Esophagus muscularis mucosa (tissue), 4 donors: ENCODE data around the gene ELF2. TPM values are rescaled to one million over a fixed set of nuclear protein-coding genes. Genes with fewer than 3 reads are reported as not detected.
"Not testable (repeated sequence)": the region's sequence is repeated elsewhere in the genome, so short reads cannot be mapped to it uniquely, and the experiment has no call there.

Source experiments
- DNase-seq: peaks from one replicate; pipeline ENCODE4 v3.0.0-alpha.2; 2017; ENCODE audit errors: extremely low spot score
- H3K27ac ChIP-seq, 4 donors: fragments of 200-600 bp; sonication (generic); replicated peaks in 1 of 4; 1 replicate in 3 of 4; 2 replicates in 1 of 4; pipeline ENCODE4 v1.5.1; 2016 to 2019; ENCODE audit warnings: mild to moderate bottlenecking in 1 of 4
- H3K27me3 ChIP-seq, 4 donors: fragments of 200-600 bp; sonication (generic); one replicate each; pipeline versions ENCODE4 v1.5.1 to v1.6.0; 2016 to 2019
- H3K36me3 ChIP-seq, 4 donors: fragments of 200-600 bp; sonication (generic); one replicate each; pipeline ENCODE4 v1.5.1; 2016 to 2019
- H3K4me1 ChIP-seq, 4 donors: fragments of 200-600 bp; sonication (generic); one replicate each; pipeline ENCODE4 v1.5.1; 2016 to 2019
- H3K4me3 ChIP-seq, 4 donors: fragments of 200-600 bp; sonication (generic); 1 replicate in 2 of 4; 2 replicates in 2 of 4; pipeline ENCODE4 v1.5.1; 2016 to 2019; ENCODE audit warnings: mild to moderate bottlenecking in 4 of 4, moderate library complexity in 1 of 4
- H3K9me3 ChIP-seq, 4 donors: fragments of 200-600 bp; sonication (generic); 1 replicate in 3 of 4; 2 replicates in 1 of 4; pipeline ENCODE4 v1.5.1; 2016 to 2019
- EP300 ChIP-seq: sonication (generic); formaldehyde crosslinking; IDR thresholded peaks from one replicate; pipeline ENCODE4 v1.6.1; 2017; ENCODE audit warnings: antibody characterized with exemption
- POLR2A ChIP-seq: fragments of 450-650 bp; IDR thresholded peaks from one replicate; pipeline ENCODE4 v1.6.1; 2017; ENCODE audit warnings: antibody characterized with exemption, moderate library complexity, mild to moderate bottlenecking, low read depth
- POLR2AphosphoS5 ChIP-seq, 2 donors: sonication (generic); formaldehyde crosslinking; IDR thresholded peaks; one replicate each; pipeline ENCODE4 v1.6.1; 2017; ENCODE audit warnings: antibody characterized with exemption in 2 of 2
- WGBS: methylation state at CpG from one replicate; pipeline ENCODE4 v1.1.5; 2018; 5-methylcytosine and 5-hydroxymethylcytosine counted together
- intact Hi-C: fragments of 100-400 bp; cut with DNase I; formaldehyde crosslinking; loops from one replicate; pipeline ENCODE4 v1.15.1; 2023
- total RNA-seq, 4 donors: library from RNA; depleted of rRNA; stranded (reverse); fragments of >200 nt; gene quantifications; one replicate each; pipeline versions ENCODE4 v1.1.0 to v1.2.1, GENCODE V29; 2016
- TF ChIP-seq, protein P1 (sequence below), 3 experiments: fragments of 200-600 bp in 2 of 3; fragments of 450-650 bp in 1 of 3; sonication (generic) in 2 of 3; IDR thresholded peaks; one replicate each; pipeline ENCODE4 v1.5.1; 2017 to 2019; ENCODE audit warnings: antibody characterized with exemption in 3 of 3, mild to moderate bottlenecking in 2 of 3, moderate library complexity in 1 of 3

The ELF2 gene
- total RNA-seq, 4 donors from 2014 or later: 52.3 to 68.5 (median 60.7) TPM

DNA sequence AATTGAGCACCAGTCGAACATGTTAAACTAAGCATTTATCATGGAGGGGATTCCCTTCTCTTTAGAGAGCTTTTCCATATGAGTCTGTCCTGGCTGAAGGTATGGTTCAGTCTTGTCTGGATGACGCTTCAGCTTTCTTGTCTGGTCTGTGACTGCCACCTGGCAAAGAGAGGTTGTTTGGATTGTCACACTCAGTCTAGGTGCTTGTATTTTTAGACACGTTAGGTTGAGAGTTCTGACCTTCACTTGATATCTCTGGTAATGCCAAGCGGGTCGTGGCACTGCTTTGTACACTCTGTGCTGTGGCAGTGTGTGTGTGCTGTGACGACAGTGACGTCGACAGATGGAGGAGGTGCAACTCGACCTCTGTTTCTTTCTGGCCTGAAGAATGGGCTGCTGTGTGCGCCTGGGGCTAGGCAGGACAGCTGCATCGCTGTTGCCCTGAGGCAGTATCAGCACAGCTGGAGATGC, 148.8 kb downstream of the ELF2 start:
- H3K9me3 ChIP-seq: no peaks in the 10 kb centered on the region
- TF ChIP-seq POLR2A (no peak), POLR2AphosphoS5 (IDR thresholded peaks at IDR 0.05) (peak in 1 of 2 donors; percentile 13)
- no peak overlapping the region for H3K4me3 ChIP-seq
- H3K27ac ChIP-seq: no peak overlapping the region
- WGBS: 60% methylated on average over 11 of the region's 11 CpGs
- H3K27me3 ChIP-seq: no peaks in the 10 kb centered on the region
- intact Hi-C loops: loop anchor here (5.0 kb wide), 1 partner anchor 269 kb away; no protein-coding TSS in a partner anchor
- no peaks in the 10 kb centered on the region for H3K36me3 ChIP-seq
- peaks cover 3 to 35% (median 13%) of the 10 kb centered on the region in 4 donors for H3K4me1 ChIP-seq
- no peak for DNase-seq

DNA sequence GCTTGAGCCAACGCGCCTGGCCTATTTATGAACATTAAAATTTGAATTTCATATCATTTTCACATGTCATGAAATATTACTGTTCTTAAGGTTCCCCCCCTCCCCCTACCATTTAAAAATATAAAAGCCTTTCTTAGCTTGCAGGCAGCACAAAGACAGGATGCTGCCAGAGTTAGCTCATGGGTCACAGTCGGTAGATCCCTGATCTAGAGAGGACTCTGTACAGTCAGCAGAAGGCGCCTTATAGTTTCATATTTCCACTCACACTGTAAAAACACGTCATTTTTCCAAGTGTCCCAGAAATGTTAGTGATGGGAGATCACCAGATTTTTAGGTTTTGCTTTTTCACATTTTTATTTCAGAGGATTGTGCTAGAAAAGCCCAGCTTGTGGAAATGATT, 149.2 kb downstream of the ELF2 start:
- H3K36me3 ChIP-seq: no peaks in the 10 kb centered on the region
- H3K4me3 ChIP-seq: no peak overlapping the region
- TF ChIP-seq POLR2AphosphoS5 (IDR thresholded peaks at IDR 0.05) (no peak), POLR2A (no peak), EP300 (no peak)
- TF ChIP-seq, protein P1, sequence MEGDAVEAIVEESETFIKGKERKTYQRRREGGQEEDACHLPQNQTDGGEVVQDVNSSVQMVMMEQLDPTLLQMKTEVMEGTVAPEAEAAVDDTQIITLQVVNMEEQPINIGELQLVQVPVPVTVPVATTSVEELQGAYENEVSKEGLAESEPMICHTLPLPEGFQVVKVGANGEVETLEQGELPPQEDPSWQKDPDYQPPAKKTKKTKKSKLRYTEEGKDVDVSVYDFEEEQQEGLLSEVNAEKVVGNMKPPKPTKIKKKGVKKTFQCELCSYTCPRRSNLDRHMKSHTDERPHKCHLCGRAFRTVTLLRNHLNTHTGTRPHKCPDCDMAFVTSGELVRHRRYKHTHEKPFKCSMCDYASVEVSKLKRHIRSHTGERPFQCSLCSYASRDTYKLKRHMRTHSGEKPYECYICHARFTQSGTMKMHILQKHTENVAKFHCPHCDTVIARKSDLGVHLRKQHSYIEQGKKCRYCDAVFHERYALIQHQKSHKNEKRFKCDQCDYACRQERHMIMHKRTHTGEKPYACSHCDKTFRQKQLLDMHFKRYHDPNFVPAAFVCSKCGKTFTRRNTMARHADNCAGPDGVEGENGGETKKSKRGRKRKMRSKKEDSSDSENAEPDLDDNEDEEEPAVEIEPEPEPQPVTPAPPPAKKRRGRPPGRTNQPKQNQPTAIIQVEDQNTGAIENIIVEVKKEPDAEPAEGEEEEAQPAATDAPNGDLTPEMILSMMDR (IDR thresholded peaks at IDR 0.05): no peak
- peaks cover 3 to 31% (median 13%) of the 10 kb centered on the region in 4 donors for H3K4me1 ChIP-seq
- intact Hi-C loops: loop anchor here (5.0 kb wide), 1 partner anchor 270 kb away; no protein-coding TSS in a partner anchor
- no peaks in the 10 kb centered on the region for H3K9me3 ChIP-seq
- 79% methylated on average over 5 of the region's 5 CpGs for whole genome bisulfite sequencing
- no peak overlapping the region for H3K27ac ChIP-seq
- DNase-seq: no peak
- no peaks in the 10 kb centered on the region for H3K27me3 ChIP-seq

DNA sequence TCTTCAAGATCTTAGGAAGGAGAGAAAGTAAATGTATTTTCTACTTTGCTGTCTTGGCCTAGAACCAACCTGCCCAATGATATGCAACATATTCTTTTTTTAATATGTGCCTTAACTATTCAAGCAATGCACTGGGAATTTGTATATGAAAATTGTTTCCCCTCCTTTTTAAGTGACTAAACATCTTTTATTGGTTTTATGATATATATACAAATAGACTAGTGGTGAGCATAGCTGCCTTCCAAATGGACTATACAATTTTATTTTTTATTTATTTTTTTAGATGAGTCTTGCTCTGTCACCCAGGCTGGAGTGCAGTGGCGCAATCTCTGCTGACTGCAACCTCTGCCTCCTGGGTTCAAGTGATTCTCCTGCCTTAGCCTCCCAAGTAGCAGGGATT, 151.2 kb downstream of the ELF2 start:
- H3K36me3 ChIP-seq: no peaks in the 10 kb centered on the region
- no peak overlapping the region for H3K4me3 ChIP-seq
- H3K27me3 ChIP-seq: no peaks in the 10 kb centered on the region
- H3K4me1 ChIP-seq: peaks cover 2 to 15% (median 2%) of the 10 kb centered on the region in 4 donors
- DNase-seq: no peak
- intact Hi-C loops: loop anchor here (5.0 kb wide), 1 partner anchor 271 kb away; no protein-coding TSS in a partner anchor
- H3K27ac ChIP-seq: no peak overlapping the region
- TF ChIP-seq EP300: no peak
- no peak for TF ChIP-seq POLR2AphosphoS5 (IDR thresholded peaks at IDR 0.05)
- TF ChIP-seq, protein P1 (IDR thresholded peaks at IDR 0.05): no peak
- no peak for TF ChIP-seq POLR2A
- H3K9me3 ChIP-seq: no peaks in the 10 kb centered on the region
- WGBS: 100% methylated on average over 1 of the region's 1 CpG

DNA sequence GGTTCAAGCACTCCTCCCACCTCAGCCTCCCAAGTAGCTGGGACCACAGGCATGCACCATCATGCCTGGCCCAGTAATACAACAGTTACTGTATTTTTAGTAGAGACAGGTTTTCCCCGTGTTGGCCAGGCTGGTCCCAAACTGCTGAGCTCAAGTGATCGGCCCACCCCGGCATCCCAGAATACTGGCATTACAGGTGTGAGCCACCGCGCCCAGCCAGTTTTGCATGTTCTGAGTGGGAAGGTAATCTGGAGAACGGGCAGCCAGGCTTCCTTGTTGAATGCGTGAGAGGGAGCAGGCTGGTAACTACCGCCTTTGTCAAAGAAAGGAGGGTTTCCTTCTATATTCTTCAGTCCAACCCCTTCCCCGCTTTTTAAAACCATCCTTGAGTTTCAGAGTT, 152.3 kb downstream of the ELF2 start:
- H3K9me3 ChIP-seq: no peaks in the 10 kb centered on the region
- H3K4me1 ChIP-seq: peaks cover 0 to 8% (median 2%) of the 10 kb centered on the region in 4 donors
- H3K27ac ChIP-seq: no peak overlapping the region
- intact Hi-C loops: loop anchor here (5.0 kb wide), 1 partner anchor 273 kb away; no protein-coding TSS in a partner anchor
- no peak for DNase-seq
- WGBS: 98% methylated on average over 9 of the region's 9 CpGs
- TF ChIP-seq POLR2AphosphoS5 (IDR thresholded peaks at IDR 0.05): no peak
- TF ChIP-seq, protein P1 (IDR thresholded peaks at IDR 0.05): no peak
- no peak for TF ChIP-seq EP300
- no peak for TF ChIP-seq POLR2A
- H3K4me3 ChIP-seq: no peak overlapping the region
- H3K36me3 ChIP-seq: no peaks in the 10 kb centered on the region
- no peaks in the 10 kb centered on the region for H3K27me3 ChIP-seq

DNA sequence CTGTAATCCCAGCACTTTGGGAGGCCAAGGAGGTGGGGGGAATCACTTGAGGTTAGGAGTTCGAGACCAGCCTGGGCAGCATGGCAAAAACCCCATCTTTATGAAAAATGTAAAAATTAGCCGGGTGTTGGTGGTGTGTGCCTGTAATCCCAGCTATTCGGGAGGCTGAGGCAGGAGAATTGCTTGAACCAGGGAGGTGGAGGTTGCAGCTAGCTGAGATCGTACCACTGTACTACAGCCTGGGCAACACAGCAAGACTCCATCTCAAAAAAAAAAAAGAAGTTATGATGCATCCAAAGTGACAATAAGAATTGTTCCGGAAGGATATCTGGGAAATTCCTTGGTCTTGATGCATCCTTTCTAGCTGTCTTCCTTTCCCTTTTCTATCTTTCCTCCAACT, 154.2 kb downstream of the ELF2 start:
- 96% methylated on average over 5 of the region's 5 CpGs for whole genome bisulfite sequencing
- intact Hi-C loops: no loop called here
- H3K4me3 ChIP-seq: no peak overlapping the region
- TF ChIP-seq POLR2A (no peak), EP300 (no peak), POLR2AphosphoS5 (IDR thresholded peaks at IDR 0.05) (no peak)
- TF ChIP-seq, protein P1 (IDR thresholded peaks at IDR 0.05): no peak
- no peaks in the 10 kb centered on the region for H3K36me3 ChIP-seq
- H3K9me3 ChIP-seq: no peaks in the 10 kb centered on the region
- no peak for DNase-seq
- H3K27ac ChIP-seq: no peak overlapping the region
- peaks cover 0 to 14% (median 5%) of the 10 kb centered on the region in 4 donors for H3K4me1 ChIP-seq
- H3K27me3 ChIP-seq: no peaks in the 10 kb centered on the region

DNA sequence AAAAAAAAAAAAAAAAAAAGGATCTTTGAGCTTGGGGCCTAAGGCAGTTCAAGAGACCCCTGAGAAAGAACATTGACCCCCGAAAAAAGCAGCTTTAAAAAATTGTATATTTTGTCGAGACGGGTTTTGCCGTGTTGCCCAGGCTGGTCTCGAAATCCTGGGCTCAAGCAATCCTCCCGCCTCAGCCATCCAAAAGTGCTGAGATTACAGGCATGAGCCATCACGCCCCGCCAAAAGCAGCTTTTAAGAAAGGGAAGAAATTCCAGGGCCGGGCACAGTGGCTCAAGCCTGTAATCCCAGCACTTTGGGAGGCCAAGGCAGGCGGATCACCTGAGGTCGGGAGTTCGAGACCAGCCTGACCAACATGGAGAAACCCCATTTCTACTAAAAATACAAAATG, 155.9 kb downstream of the ELF2 start:
- H3K9me3 ChIP-seq, H3K36me3 ChIP-seq, intact Hi-C loops, H3K27ac ChIP-seq, DNase-seq, H3K27me3 ChIP-seq, H3K4me3 ChIP-seq: not testable (repeated sequence)
- H3K4me1 ChIP-seq: peaks cover 6 to 26% (median 17%) of the 10 kb centered on the region in 4 donors
- 98% methylated on average over 12 of the region's 12 CpGs for WGBS
